ENCODE measurements around the gene OTOP3. TPM values are rescaled to one million over a fixed set of nuclear protein-coding genes. Genes with fewer than 3 reads are reported as not detected.
"Not testable (repeated sequence)": the region's sequence is repeated elsewhere in the genome, so short reads cannot be mapped to it uniquely, and the experiment has no call there.

OTOP3 gene
- not detected for total RNA-seq

GRCh38 chr17:74935585-74936469, at the start of gene OTOP3:
Gene OTOP3, plus strand, starts transcription at chr17:74935898. Its CDS starts 24 bp downstream, at chr17:74935922.
- no peak for DNase-seq

GRCh38 chr17:74888469-74888868, 47.2 kb upstream of the OTOP3 start:
- no peak for DNase-seq

GRCh38 chr17:74890554-74890953, 45.1 kb upstream of the OTOP3 start:
- no peak for DNase-seq

GRCh38 chr17:74892013-74892841, 43.5 kb upstream of the OTOP3 start:
- DNase-seq: no peak

GRCh38 chr17:74892974-74893911, 42.5 kb upstream of the OTOP3 start, which contains the start of gene FADS6:
Gene FADS6, minus strand, starts transcription at chr17:74893633. Its CDS starts 38 bp downstream, at chr17:74893595.
- DNase-seq: no peak

GRCh38 chr17:74893936-74894671, 41.6 kb upstream of the OTOP3 start:
- no peak for DNase-seq

GRCh38 chr17:74898376-74898946, 37.2 kb upstream of the OTOP3 start:
- DNase-seq: no peak

- DNase-seq: no peak
Measured at GRCh38 chr17:74900208-74900607, 35.5 kb upstream of the OTOP3 start.

GRCh38 chr17:74901353-74902135, 34.2 kb upstream of the OTOP3 start:
- DNase-seq: no peak

- DNase-seq: no peak
Measured at GRCh38 chr17:74903034-74903433, 32.7 kb upstream of the OTOP3 start.

GRCh38 chr17:74903671-74904070, 32.0 kb upstream of the OTOP3 start:
- no peak for DNase-seq

GRCh38 chr17:74904687-74905409, 30.9 kb upstream of the OTOP3 start:
- no peak for DNase-seq

GRCh38 chr17:74906214-74906793, 29.4 kb upstream of the OTOP3 start:
- not testable (repeated sequence) for DNase-seq

- no peak for DNase-seq
Measured at GRCh38 chr17:74907012-74907411, 28.7 kb upstream of the OTOP3 start.

GRCh38 chr17:74909097-74909496, 26.6 kb upstream of the OTOP3 start:
- DNase-seq: not testable (repeated sequence)

GRCh38 chr17:74911423-74911822, 24.3 kb upstream of the OTOP3 start:
- not testable (repeated sequence) for DNase-seq

GRCh38 chr17:74916136-74916850, 19.4 kb upstream of the OTOP3 start:
- DNase-seq: no peak

GRCh38 chr17:74916851-74917199, 18.9 kb upstream of the OTOP3 start:
- DNase-seq: no peak
